SU-DHL-6 (cell line): ENCODE data around the gene SHISAL2A.

Source experiments
- H2AFZ ChIP-seq: fragments of 200-600 bp; sonication (generic); 2 replicates; pipeline ENCODE4 v1.6.1; 2014; ENCODE audit warnings: low read depth, mild to moderate bottlenecking, moderate library complexity, mixed read lengths, antibody characterized with exemption, low read length; ENCODE audit not compliant: severe bottlenecking
- H3F3A ChIP-seq: fragments of 200-600 bp; shearing (Covaris generic); 2 replicates; pipeline ENCODE4 v1.6.0; 2016; ENCODE audit warnings: antibody characterized with exemption, mild to moderate bottlenecking; ENCODE audit not compliant: insufficient read depth
- H3K27ac ChIP-seq: fragments of 200-600 bp; sonication (generic); 2 replicates; pipeline ENCODE4 v1.5.1; 2016; ENCODE audit warnings: low read depth, mild to moderate bottlenecking, low read length, moderate library complexity, mixed read lengths
- H3K27me3 ChIP-seq: fragments of 200-600 bp; sonication (generic), shearing (Covaris generic); 2 replicates; pipeline ENCODE4 v1.6.0; 2014; ENCODE audit warnings: mild to moderate bottlenecking, low read length
- H3K36me3 ChIP-seq: fragments of 200-600 bp; sonication (generic); 2 replicates; pipeline ENCODE4 v1.6.1; 2014; ENCODE audit warnings: mild to moderate bottlenecking, low read length, mixed read lengths
- H3K4me2 ChIP-seq: fragments of 300-600, 200-600 bp; shearing (Covaris generic), sonication (generic); 2 replicates; pipeline ENCODE4 v1.6.0; 2014; ENCODE audit warnings: low read length, low read depth, mild to moderate bottlenecking; ENCODE audit not compliant: poor library complexity, severe bottlenecking
- H3K4me3 ChIP-seq: fragments of 200-600 bp; sonication (generic); 2 replicates; pipeline ENCODE4 v1.5.1; 2014; ENCODE audit warnings: antibody characterized with exemption, low read length, mild to moderate bottlenecking, mixed read lengths; ENCODE audit not compliant: insufficient read depth, poor library complexity, severe bottlenecking
- H3K79me2 ChIP-seq: fragments of 200-600 bp; sonication (generic); 2 replicates; pipeline ENCODE4 v1.6.1; 2014; ENCODE audit warnings: mild to moderate bottlenecking, low read length, moderate library complexity; ENCODE audit not compliant: insufficient read depth
- H3K9ac ChIP-seq: fragments of 200-600 bp; sonication (generic); 2 replicates; pipeline ENCODE4 v1.7.0; 2014; ENCODE audit warnings: mild to moderate bottlenecking, low read length
- H3K9me2 ChIP-seq: fragments of 200-600 bp; sonication (generic); replicated peaks from 2 replicates; pipeline ENCODE4 v1.6.1; 2014; ENCODE audit warnings: low read length; ENCODE audit not compliant: insufficient read depth
- H3K9me3 ChIP-seq: fragments of 200-600 bp; sonication (generic); 2 replicates; pipeline ENCODE4 v1.6.1; 2014; ENCODE audit warnings: low read length, mixed read lengths; ENCODE audit not compliant: insufficient read depth
- H4K20me1 ChIP-seq: fragments of 200-600 bp; sonication (generic); 2 replicates; pipeline ENCODE4 v1.6.1; 2014; ENCODE audit warnings: low read depth, mild to moderate bottlenecking, antibody characterized with exemption, low read length, moderate library complexity, mixed read lengths
- EZH2phosphoT487 ChIP-seq: fragments of 200-600 bp; sonication (generic), shearing (Covaris generic); conservative IDR thresholded peaks from 2 replicates; pipeline ENCODE4 v1.6.1; 2018; ENCODE audit warnings: mild to moderate bottlenecking, antibody characterized with exemption, low read length, moderate library complexity, mixed read lengths
- TF ChIP-seq, protein P1 (sequence below): fragments of 200-600 bp; sonication (generic); IDR thresholded peaks from one replicate; pipeline ENCODE4 v1.5.1; 2017; ENCODE audit warnings: antibody characterized with exemption, mild to moderate bottlenecking, low read length, moderate library complexity; ENCODE audit not compliant: insufficient read depth, poor library complexity, severe bottlenecking

SHISAL2A gene

DNA sequence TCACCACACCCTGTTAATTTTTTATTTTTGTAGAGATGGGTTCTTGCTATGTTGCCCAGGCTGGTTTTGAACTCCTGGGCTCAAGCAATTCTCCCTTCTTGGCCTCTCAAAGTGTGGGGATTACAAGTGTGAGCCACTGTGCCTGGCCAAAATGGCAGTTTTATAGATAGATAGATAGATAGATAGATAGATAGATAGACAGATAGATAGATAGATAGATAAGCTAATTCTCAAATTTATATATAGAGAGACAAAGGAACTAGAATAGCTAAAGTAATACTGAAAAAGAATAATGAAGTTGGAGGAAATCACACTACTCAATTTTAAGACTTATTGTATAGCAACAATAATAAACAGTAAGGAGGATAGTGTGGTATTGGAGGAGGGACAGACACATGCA, 21.1 kb downstream of the SHISAL2A start:
- Histone ChIP-seq H4K20me1 (no peaks in the 10 kb centered on the region), H3K79me2 (no peaks in the 10 kb centered on the region), H3K9me3 (no peaks in the 10 kb centered on the region), H2AFZ (no peak overlapping the region), H3K36me3 (peaks cover 3% of the 10 kb centered on the region; the same call in 1 of the 2 replicates), H3K9ac (no peak overlapping the region), H3K4me3 (no peak overlapping the region), H3K27me3 (no peaks in the 10 kb centered on the region), H3K27ac (no peak overlapping the region), H3K4me2 (no peak overlapping the region), H3F3A (no peaks in the 10 kb centered on the region), H3K9me2 (no peaks in the 10 kb centered on the region)
- no peak for TF ChIP-seq EZH2phosphoT487
- TF ChIP-seq, protein P1, sequence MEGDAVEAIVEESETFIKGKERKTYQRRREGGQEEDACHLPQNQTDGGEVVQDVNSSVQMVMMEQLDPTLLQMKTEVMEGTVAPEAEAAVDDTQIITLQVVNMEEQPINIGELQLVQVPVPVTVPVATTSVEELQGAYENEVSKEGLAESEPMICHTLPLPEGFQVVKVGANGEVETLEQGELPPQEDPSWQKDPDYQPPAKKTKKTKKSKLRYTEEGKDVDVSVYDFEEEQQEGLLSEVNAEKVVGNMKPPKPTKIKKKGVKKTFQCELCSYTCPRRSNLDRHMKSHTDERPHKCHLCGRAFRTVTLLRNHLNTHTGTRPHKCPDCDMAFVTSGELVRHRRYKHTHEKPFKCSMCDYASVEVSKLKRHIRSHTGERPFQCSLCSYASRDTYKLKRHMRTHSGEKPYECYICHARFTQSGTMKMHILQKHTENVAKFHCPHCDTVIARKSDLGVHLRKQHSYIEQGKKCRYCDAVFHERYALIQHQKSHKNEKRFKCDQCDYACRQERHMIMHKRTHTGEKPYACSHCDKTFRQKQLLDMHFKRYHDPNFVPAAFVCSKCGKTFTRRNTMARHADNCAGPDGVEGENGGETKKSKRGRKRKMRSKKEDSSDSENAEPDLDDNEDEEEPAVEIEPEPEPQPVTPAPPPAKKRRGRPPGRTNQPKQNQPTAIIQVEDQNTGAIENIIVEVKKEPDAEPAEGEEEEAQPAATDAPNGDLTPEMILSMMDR, result no peak

DNA sequence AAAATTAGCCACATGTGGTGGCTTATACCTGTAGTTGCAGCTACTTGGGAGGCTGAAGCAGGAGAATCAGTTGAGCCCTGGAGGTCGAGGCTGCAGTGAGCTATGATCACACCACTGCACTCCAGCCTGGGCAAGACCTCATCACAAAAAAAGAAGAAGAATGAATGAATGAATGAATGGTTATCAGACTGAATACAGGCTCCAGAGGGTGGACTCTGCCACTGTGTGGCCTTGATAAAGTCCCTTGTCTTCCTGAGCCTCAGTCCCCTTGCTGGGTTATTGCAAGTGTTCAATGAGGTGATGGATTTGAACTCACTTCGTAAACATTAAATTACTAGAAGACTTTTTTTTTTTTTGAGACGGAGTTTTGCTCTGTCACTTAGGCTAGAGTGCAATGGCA, 24.7 kb downstream of the SHISAL2A start:
- no peaks in the 10 kb centered on the region for H3K9me3 ChIP-seq
- H3F3A ChIP-seq, result no peaks in the 10 kb centered on the region
- H3K4me2 ChIP-seq, result no peak overlapping the region
- H3K9me2 ChIP-seq, result no peaks in the 10 kb centered on the region
- H3K27ac ChIP-seq, result no peak overlapping the region
- no peaks in the 10 kb centered on the region for H4K20me1 ChIP-seq
- H3K79me2 ChIP-seq, result no peaks in the 10 kb centered on the region
- no peak for TF ChIP-seq EZH2phosphoT487
- TF ChIP-seq, protein P1, result no peak
- H3K9ac ChIP-seq, result no peak overlapping the region
- no peaks in the 10 kb centered on the region for H3K36me3 ChIP-seq
- no peaks in the 10 kb centered on the region for H3K27me3 ChIP-seq
- H3K4me3 ChIP-seq, result no peak overlapping the region
- no peak overlapping the region for H2AFZ ChIP-seq

DNA sequence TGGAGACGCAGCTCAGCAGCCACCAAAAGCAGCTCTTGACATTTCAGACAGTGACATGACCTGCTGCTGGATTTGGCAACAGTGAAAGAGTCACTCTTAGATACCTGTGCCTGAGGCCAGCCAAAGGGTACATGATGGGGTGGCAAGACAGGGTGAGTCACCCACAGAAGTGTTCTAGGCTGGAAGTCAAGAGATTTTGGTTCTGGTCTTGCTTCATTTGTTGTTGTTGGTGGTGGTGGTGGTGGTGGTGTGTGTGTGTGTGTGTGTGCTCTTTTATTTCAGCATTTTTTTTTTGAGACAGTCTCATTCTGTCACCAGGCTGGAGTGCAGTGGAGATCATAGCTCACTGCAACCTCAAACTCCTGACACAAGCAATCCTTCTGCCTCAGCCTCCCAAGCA, 25.8 kb downstream of the SHISAL2A start:
- Histone ChIP-seq H3K79me2 (no peaks in the 10 kb centered on the region), H4K20me1 (no peaks in the 10 kb centered on the region), H3F3A (no peaks in the 10 kb centered on the region), H2AFZ (no peak overlapping the region), H3K27ac (no peak overlapping the region), H3K9me2 (no peaks in the 10 kb centered on the region), H3K4me3 (no peak overlapping the region), H3K4me2 (no peak overlapping the region), H3K9ac (no peak overlapping the region), H3K27me3 (no peaks in the 10 kb centered on the region), H3K36me3 (no peaks in the 10 kb centered on the region), H3K9me3 (no peaks in the 10 kb centered on the region)
- TF ChIP-seq, protein P1, result no peak
- no peak for TF ChIP-seq EZH2phosphoT487

DNA sequence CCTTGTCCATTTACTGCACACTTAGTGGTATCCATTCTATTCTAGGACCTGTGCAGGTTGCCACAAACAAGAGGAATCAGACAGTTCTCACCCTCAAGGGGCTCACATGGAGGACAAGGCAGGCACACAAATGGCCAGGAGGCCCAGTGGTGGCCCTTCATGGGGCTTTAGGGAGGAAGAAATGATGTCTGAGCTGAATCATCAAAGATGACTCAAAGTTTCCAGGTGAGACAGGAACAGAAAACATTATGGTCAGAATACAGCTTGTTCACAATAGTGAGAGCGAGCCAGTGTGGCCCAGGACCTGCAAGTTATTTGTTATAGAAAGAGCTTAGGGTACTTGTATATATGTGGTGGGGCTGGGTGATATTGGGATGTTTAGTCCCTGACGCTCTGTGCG, 26.4 kb downstream of the SHISAL2A start:
- no peak overlapping the region for H3K9ac ChIP-seq
- H3K27ac ChIP-seq, result no peak overlapping the region
- no peaks in the 10 kb centered on the region for H3K9me2 ChIP-seq
- TF ChIP-seq, protein P1, result no peak
- no peak for TF ChIP-seq EZH2phosphoT487
- no peaks in the 10 kb centered on the region for H4K20me1 ChIP-seq
- no peak overlapping the region for H3K4me2 ChIP-seq
- no peak overlapping the region for H2AFZ ChIP-seq
- H3K4me3 ChIP-seq, result no peak overlapping the region
- H3K79me2 ChIP-seq, result no peaks in the 10 kb centered on the region
- no peaks in the 10 kb centered on the region for H3K9me3 ChIP-seq
- H3K27me3 ChIP-seq, result no peaks in the 10 kb centered on the region
- no peaks in the 10 kb centered on the region for H3K36me3 ChIP-seq
- H3F3A ChIP-seq, result no peaks in the 10 kb centered on the region
